GM12865 (cell line): ENCODE data around the gene FLYWCH2.
A peak's percentile ranks its signal among the peaks of the same experiment; 100 is the strongest.

Experiments
- DNase-seq: peaks from one replicate; pipeline ENCODE4 v3.0.0; 2010; ENCODE audit warnings: low read depth
- H3K4me3 ChIP-seq: 2 replicates; pipeline ENCODE4 v1.5.1; 2011; ENCODE audit warnings: mild to moderate bottlenecking, low read depth, low read length, control low read depth
- TF ChIP-seq, protein P1 (sequence below): IDR thresholded peaks from 2 replicates; pipeline ENCODE4 v1.5.1; 2011; ENCODE audit warnings: low read length, control low read depth, low read depth, inconsistent platforms; ENCODE audit not compliant: insufficient read depth; ENCODE audit errors: missing control alignments

Gene FLYWCH2

DNA sequence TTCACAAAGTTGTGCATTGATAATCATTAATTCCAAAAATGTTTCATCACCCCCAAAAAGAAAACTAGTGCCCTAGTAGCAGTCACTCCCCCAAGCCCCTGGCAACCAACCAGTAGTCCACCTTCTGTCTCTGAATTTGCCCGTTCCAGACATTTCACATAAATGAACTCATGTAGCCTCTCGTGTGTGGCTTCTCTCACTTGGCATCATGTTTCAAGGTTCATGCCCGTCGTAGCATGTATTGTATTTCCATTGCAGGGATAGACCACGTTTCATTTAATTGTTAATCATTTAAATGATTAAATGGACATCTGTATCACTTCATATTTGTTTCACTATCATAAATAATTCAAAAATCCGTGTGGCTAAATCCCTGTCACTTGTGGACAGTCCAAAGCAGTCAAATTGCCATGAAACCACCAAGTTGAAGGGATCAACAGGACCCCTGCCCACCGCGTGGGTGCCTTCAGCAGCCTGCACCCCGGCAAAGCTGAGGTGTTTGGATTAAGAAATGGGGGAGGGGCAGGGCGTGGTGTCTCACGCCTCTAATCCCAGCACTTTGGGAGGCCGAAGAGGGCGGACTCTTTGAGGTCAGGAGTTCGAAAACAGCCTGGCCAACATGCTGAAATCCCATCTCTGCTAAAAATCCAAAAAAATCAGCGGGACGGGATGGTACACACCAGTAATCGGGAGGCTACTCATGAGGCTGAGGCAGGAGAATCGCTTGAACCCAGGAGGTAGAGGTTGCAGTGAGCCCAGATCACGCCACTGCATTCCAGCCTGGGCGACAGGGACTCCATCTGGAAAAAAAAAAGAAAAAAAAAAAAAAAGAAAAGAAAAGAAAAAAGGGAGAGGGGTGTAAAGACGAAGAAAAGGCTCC, 8.7 kb upstream of the FLYWCH2 start:
- no peak for DNase-seq
- TF ChIP-seq, protein P1, sequence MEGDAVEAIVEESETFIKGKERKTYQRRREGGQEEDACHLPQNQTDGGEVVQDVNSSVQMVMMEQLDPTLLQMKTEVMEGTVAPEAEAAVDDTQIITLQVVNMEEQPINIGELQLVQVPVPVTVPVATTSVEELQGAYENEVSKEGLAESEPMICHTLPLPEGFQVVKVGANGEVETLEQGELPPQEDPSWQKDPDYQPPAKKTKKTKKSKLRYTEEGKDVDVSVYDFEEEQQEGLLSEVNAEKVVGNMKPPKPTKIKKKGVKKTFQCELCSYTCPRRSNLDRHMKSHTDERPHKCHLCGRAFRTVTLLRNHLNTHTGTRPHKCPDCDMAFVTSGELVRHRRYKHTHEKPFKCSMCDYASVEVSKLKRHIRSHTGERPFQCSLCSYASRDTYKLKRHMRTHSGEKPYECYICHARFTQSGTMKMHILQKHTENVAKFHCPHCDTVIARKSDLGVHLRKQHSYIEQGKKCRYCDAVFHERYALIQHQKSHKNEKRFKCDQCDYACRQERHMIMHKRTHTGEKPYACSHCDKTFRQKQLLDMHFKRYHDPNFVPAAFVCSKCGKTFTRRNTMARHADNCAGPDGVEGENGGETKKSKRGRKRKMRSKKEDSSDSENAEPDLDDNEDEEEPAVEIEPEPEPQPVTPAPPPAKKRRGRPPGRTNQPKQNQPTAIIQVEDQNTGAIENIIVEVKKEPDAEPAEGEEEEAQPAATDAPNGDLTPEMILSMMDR = no peak

DNA sequence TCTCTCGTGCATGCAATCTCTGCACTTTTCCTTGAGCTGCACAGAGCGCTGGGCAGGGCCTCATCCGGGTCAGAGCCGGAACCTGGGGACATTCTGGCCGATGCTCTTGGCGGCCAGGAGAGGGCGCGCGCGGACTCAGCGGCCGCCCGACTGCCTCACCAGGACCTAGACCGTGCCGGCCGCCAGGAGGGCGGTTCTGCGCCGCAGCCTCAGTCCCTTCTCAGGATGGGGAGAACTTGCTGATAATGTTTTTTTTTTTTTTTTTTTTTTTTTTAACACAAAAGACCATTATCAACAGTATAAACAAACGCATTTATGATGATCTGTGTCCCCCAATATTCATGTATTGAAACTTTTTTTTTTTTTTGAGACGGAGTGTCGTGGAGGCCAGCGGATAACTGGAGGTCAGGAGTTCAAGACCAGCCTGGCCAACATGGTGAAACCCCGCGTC, 8.1 kb upstream of the FLYWCH2 start:
- TF ChIP-seq, protein P1 = peak; percentile 96
- no peak overlapping the region for H3K4me3 ChIP-seq
- peak; percentile 88 for DNase-seq

More for the DNA sequence above, 8.7 kb upstream of the FLYWCH2 start:
- no peak overlapping the region for H3K4me3 ChIP-seq

DNA sequence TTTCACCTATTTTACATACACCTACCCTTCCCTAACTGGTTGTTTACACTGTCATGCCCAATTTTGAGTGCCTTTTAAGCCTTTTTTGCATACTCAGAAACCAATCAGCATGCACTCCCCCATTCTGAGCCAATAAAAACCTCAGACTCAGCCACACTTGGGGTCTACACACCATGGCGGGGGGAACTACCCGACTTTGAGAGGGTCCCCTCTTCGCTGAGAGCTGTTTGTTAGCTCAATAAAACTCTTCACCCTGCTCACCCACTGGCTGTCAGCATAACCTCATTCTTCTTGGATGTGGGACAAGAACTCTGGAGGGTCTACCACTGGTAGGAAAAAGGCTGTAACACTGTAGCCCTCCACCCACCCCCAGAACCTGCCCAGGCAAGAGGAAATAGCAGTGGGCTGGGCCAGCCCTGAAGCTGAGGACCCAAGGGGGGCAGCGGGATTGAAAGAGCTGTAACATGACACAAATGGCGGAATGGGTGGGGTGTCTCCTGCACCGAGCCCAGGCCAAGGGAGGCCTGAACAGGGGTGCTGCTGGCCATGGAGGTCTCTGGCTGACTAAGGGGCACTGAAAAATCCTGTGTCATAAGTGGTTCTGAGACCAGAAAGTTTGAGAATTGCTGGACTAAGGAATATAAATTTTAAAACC, 3.0 kb upstream of the FLYWCH2 start:
- no peak for DNase-seq
- TF ChIP-seq, protein P1 = no peak
- no peak overlapping the region for H3K4me3 ChIP-seq

GRCh38 chr16:2881783-2882649, 999 bp upstream of the FLYWCH2 start:
- H3K4me3 ChIP-seq = peak overlapping the region; percentile 85
- DNase-seq = peak; percentile 47
- TF ChIP-seq, protein P1 = no peak

GRCh38 chr16:2883458-2883908, 468 bp downstream of the FLYWCH2 start:
- peak; percentile 14 for DNase-seq
- TF ChIP-seq, protein P1 = no peak
- peak overlapping the region; percentile 85 for H3K4me3 ChIP-seq

DNA sequence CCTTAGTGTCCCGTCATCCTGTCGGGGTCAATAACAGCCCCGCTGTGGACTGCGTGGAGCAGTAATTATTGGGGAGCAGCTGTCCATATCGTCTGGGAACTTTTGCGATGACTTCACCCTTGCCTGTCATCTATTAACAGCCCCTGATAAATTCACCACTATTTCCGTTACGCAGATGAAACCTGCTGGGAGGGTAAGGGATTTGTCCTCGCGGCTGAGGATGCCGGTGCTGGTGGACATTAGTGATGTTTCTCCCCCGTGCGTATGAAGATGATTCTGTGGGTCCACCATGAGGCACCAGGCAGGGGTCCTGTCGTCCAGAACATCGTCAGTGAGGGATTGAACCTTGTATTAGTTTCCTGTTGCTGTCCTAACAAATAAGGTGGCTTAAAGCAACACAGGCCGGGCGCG, 1.0 kb downstream of the FLYWCH2 start:
- DNase-seq = no peak

More for the DNA sequence above, 1.0 kb downstream of the FLYWCH2 start:
- TF ChIP-seq, protein P1 = no peak
- H3K4me3 ChIP-seq = peak overlapping the region; percentile 85
